DMS114 treated with DMSO at 0.1 percent for 48 hours (cell line): ENCODE data around the gene KRTAP4-8.
"Not testable (repeated sequence)": the region's sequence is repeated elsewhere in the genome, so short reads cannot be mapped to it uniquely, and the experiment has no call there.

Experiments used
- DNase-seq: peaks from one replicate; lab custom pipeline; 2025; ENCODE audit not compliant: unreplicated experiment; lab: John Stamatoyannopoulos, UW

Gene KRTAP4-8

DNA sequence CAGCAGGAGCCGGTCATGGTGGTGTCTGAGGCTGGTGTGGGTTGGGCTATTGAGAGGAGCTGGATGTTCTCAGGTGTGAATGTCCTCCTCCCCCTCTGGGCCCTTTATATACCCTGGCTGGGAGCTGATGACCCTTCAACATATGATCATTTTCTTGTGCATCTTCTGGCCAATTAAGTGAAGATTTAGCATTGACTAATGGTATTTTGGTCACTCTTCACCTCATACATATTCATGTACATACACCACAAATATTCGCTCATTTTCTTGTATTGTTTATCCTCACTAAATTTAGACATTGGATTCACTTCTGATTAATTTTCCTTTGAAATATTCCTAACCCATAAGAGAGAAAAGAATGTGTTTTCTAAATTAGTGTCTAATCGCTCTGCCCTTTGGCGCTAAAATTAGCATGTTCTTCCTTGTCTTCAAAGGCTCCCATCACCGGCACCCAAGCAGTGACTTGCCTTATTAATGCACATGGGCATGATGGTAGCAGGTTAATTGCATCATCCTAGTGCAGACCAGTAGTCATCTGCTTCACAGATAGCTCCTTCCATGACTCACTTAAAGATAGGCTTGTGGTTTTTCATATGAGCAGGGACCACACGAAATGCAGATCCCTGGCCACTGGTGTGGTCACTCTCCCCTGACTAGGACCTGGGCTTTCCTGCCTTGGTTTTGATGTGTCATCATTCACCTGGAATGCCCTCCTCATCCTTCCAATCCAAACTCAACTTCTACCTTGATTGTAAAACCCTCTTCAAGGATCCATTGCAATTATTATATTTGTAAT, 31.9 kb downstream of the KRTAP4-8 start, which contains the start of gene KRTAP2-4:
KRTAP2-4 (minus strand) TSS at position 51 of the 796 bp plus-strand sequence; CDS start at position 17, 34 bp downstream.
- DNase-seq, result no peak

DNA sequence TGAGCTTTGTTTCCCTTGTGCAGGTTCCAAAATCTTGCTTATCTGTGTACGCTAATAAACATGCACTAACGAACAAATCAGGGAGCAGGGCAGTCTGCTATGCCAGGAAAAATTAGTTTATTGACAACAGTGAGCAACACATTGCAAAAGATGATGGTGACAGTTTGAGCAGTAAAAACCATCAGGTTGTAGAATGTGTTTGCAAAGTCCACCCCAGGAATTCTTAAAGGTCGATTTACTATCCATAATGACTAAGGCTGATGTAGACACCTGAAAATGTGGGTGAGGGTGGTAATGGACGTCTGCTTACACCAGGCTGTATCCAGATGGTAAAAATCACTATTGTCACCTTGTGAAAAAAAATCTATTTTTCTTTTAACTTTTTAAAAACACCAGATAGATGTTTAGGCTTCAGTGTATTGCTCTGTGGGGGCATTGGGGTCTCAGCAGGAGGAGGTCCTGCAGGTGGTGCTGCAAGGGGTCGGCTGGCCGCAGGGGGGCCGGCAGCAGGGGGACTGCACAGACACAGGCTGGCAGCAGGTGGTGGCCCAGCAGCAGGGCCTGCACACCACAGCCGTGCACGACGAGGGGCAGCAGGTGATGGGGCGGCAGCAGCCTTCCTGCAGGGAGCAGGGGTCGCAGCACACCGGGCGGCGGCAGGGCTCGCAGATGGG, 32.8 kb downstream of the KRTAP4-8 start:
- not testable (repeated sequence) for DNase-seq

DNA sequence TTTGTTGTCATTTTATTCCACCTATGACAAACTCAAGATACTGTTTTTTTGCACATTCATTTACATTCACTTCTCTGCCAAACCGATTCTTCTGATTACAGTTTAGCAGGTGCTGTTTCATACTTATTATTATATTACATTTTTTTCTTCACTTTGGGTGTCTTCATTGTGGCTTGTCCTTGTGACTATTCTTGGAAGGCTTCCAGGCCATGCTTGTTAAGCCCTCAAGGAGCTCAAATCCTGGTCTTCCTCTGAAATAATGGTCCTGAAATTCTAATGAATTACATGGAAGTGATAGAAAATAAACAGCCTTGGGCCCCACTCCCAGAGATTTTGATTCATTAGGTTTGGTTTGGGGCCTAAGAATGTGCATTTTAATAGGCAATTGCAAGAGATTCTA, 33.6 kb downstream of the KRTAP4-8 start:
- no peak for DNase-seq

DNA sequence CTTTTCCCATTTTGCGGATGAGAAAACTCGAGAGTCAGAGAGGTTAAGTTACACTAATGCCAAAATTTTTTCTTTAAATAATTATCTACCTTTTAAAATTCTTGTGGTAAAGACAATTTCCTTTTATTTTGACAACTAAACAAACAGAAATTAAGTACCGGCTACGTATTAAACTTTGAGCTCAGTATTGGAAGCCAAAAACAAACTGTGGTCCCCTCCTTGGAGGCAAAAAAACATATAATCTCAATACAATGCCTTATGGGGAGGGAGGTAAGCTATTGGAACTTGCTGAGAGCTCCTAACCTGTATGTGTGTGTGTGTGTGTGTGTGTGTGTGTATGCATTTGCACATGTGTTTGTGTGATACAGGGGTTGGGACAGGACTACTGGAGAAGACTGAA, 34.5 kb downstream of the KRTAP4-8 start:
- no peak for DNase-seq

DNA sequence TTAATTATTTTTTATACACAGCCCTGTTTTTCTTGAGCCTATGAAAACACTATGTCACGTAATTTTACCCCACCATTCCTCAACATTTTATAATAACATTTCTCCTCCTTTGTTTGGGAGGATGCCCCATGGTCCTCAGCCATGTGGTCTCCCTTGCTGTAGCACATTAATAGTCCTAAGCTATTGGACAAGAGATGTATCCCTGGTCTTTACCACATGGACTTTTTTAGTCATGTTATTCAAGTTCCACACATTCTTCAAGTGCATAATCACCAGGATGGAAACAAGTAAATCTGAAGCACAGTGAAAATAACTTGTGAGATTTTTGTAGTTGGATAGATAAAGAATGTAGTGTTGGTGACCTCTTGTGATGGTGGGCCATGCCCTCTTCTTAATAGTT, 36.0 kb downstream of the KRTAP4-8 start:
- no peak for DNase-seq

DNA sequence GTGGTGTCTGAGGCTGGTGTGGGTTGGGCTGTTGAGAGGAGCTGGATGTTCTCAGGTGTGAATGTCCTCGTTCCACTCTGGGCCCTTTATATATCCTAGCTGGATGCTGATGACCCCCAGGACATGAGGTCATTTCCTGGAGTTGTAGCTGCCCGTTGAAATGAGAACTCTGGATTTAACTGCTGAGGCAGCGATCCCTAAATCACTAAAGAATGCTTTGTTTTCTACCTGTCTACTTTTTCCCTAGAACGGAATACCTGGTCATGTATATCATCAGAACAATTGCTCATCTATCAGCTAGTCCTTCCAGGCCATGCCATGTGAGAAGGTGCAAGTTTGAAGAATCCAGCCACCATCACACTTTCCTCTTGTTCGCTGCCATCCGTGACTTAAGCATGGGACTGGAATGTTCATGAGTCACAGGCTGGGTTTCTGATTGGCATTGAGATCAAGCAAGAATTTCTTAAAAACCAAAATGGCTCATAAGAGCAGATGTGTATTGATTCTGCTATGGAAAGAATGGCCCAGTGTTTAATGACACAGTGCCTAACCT, 37.8 kb downstream of the KRTAP4-8 start, which contains the start of gene KRTAP2-3:
KRTAP2-3 (minus strand) TSS at position 63 of the 553 bp plus-strand sequence. CDS start 64 bp downstream, outside the sequence.
- no peak for DNase-seq

DNA sequence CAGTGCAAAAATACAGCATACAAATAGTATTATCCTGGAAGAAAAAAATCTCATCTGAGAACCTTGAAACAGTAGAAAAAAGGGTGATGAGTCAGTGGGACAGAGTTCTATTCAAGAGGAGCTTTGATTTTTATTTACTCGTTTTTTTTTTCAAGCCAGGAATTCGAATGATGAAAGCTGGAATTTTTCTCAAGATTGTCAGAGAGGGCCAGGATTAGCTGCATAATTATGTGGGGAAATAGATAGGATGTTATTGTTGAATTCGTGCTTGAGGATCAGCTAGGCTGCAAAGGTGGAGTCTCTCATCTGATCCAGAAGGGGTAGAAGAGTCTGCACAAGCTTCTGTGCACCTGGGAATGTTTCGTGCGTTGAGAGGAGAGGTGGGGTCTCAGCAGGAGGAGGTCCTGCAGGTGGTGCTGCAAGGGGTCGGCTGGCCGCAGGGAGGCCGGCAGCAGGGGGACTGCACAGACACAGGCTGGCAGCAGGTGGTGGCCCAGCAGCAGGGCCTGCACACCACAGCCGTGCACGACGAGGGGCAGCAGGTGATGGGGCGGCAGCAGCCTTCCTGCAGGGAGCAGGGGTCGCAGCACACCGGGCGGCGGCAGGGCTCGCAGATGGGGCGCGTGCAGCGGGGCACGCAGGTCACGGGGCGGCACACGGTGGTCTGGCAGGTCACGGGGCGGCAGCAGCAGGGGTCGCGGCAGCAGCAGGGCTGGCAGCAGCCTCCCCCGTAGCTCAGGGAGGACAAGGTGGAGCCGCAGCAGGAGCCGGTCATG, 38.5 kb downstream of the KRTAP4-8 start:
- not testable (repeated sequence) for DNase-seq

DNA sequence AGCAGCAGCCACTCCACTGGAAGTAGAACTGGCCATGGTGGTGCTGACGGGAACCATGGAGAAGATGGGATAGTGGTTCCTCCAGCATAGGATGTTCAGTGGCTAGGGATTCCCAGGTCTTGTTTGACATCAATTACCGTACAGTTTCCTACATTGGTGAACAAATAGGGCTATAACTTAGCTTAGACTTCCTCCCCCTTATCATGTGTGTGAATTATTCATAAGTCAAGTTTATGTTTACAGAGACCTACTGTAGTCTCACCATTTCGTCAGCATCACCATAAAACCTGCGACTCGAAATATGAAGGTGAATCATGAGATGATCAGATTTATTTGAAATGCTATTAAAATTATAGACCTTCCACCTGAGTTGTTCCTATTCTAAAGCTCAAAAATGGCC, 39.2 kb downstream of the KRTAP4-8 start:
- no peak for DNase-seq

DNA sequence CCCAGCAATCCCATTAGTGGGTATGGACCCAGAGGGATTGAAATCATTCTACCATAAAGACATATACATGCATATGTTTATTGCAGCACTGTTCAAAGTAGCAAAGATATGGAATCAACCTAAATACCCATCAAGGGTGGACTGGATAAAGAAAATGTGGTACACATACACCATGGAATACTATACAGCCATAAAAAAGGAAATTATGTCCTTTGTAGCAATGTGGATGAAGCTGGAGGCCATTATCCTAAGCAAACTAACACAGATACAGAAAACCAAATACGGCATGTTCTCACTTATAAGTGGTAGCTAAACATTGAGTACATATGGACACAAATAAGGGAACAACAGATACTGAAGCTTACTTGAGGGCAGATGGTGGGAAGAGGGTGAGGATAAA, 40.4 kb downstream of the KRTAP4-8 start:
- no peak for DNase-seq

DNA sequence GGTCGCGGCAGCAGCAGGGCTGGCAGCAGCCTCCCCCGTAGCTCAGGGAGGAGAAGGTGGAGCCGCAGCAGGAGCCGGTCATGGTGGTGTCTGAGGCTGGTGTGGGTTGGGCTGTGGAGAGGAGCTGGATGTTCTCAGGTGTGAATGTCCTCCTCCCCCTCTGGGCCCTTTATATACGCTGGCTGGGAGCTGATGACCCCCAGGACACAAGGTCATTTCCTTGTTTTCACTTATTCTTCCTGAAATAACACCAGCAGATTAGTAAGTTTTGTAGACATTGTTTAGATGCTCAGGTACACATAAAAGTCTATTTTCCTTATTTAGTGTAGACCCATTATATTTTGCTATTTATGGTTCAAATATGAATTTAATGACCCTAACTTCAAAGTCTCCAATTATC, 42.8 kb downstream of the KRTAP4-8 start, which contains the start of gene KRTAP2-2:
KRTAP2-2 (minus strand) TSS at position 101 of the 400 bp plus-strand sequence; CDS start at position 82, 19 bp downstream.
- DNase-seq, result not testable (repeated sequence)

DNA sequence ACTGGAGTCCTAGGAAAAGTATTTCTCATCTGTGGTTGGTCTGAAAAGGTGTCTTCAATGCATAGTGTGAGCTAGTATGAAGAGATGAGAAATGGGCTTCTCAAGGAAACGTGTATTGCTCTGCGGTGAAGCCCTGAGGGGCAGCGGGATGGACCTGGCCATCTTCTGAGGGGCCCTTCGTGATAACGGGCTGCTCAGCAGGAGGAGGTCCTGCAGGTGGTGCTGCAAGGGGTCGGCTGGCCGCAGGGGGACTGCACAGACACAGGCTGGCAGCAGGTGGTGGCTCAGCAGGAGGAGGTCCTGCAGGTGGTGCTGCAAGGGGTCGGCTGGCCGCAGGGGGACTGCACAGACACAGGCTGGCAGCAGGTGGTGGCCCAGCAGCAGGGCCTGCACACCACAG, 43.4 kb downstream of the KRTAP4-8 start:
- not testable (repeated sequence) for DNase-seq

DNA sequence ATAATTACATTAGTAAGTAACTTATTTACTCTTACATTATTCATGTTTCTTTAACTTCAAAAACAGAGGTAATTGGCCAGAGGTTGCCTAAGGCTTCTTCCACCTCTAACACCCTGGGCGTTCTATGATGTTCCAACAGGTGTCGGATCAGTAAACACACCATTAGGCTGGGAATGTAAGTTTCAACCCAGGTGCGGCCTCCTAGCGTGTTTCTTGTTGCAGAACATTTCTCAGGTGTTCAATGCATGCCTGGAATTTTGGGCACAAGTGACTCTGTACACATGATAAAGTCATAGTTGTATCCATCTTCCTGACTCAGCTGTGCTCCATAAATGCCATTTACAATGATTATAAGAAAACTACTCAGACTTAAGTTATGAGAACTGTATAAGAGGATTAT, 43.9 kb downstream of the KRTAP4-8 start:
- DNase-seq, result no peak

DNA sequence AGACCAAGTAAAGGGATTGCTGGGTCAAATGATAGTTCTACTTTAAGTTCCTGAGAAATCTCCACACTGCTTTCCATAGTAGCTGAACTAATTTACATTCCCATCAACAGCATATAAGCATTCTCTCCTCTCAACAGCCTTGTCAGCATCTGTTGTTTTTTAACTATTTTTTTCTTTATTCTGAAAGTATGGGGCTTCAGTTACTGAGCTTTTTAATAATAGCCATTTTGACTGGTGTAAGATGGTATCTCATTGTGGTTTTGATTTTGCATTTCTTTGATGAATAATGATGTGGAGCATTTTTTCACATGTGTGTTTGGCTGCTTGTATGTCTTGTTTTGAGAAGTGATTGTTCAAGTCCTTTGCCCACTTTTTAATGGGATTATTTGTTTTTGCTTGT, 45.4 kb downstream of the KRTAP4-8 start:
- DNase-seq, result no peak

DNA sequence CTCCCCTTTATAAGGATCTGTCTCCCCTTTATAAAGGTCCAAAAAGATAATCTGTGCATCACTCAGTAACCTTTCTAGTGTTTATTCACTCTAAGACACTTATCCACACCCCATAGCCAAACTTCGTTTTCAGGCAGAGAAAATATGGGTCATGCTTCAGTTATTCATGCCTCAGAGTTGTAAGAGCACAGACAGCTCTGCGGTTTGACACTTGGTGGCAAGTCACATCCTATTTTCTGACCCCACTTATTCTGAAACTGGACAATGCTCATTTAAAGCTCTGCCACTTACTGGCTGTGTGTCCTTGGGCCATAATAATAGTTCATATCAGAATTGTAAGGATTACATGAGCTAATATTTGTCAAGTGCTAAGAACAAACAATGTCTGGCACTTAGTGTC, 48.8 kb downstream of the KRTAP4-8 start:
- DNase-seq, result no peak

DNA sequence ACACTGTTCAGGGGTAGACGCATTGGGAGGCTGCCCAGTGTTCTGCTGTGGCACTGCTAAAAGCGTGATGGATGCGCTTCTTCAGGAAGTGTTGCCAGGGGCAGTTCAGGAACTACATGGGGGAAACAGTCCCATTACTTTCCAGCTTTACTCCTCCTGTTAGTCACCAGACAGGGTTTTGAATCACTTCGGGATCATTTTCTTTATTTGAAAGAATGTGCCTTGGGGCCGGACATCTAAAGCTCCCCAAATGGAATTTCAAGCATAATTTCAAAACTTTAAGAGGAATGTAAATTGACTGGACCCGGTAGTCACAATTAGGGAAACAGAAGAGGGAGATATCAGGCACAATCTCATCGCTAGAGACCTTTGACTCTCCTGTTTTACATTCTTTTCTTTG, 49.5 kb downstream of the KRTAP4-8 start:
- DNase-seq, result no peak
